Brain microvascular endothelial cell (primary cell): Measurements from ENCODE around the gene IL1A.

Experiments used
- DNase-seq: peaks from one replicate; pipeline ENCODE4 v3.0.0-alpha.2; 2020
- H3K27ac ChIP-seq: fragments of 250-450 bp; sonication (Bioruptor Pico); 2 replicates; pipeline ENCODE4 v1.5.1; 2020; ENCODE audit warnings: mild to moderate bottlenecking, moderate library complexity
- H3K27me3 ChIP-seq: fragments of 250-450 bp; sonication (Bioruptor Pico); replicated peaks from 2 replicates; pipeline ENCODE4 v1.5.1; 2020; ENCODE audit warnings: mild to moderate bottlenecking
- H3K36me3 ChIP-seq: fragments of 250-450 bp; sonication (Bioruptor Pico); replicated peaks from 2 replicates; pipeline ENCODE4 v1.5.1; 2020; ENCODE audit warnings: mild to moderate bottlenecking
- H3K4me3 ChIP-seq: 2 replicates; pipeline ENCODE4 v1.5.1; 2011; ENCODE audit warnings: low read depth, mild to moderate bottlenecking, control low read depth, low read length, moderate library complexity
- CTCF ChIP-seq: IDR thresholded peaks from 2 replicates; pipeline ENCODE4 v1.5.1; 2011; ENCODE audit warnings: low read depth, mild to moderate bottlenecking, moderate library complexity, low read length, control low read depth, inconsistent platforms; ENCODE audit errors: missing control alignments
- in situ Hi-C: cut with HindIII; loops from 2 replicates; pipeline ENCODE4 v1.10.0; 2017; ENCODE audit warnings: low sequenced_read_pairs, low pct_ligation_motif_present

The IL1A gene

GRCh38 chr2:112827604-112828185, 43.4 kb upstream of the IL1A start:
- no peak for DNase-seq
- in situ Hi-C loops = no loop called here
- H3K27me3 ChIP-seq = no peaks in the 10 kb centered on the region

GRCh38 chr2:112827009-112827408, 42.7 kb upstream of the IL1A start:
- Histone ChIP-seq H3K27me3 (no peaks in the 10 kb centered on the region), H3K36me3 (peaks cover 19% of the 10 kb centered on the region), H3K4me3 (no peak overlapping the region), H3K27ac (no peak overlapping the region)
- in situ Hi-C loops = no loop called here
- no peak for TF ChIP-seq CTCF
- DNase-seq = no peak

More at GRCh38 chr2:112827604-112828185, 43.4 kb upstream of the IL1A start:
- Histone ChIP-seq H3K4me3 (no peak overlapping the region), H3K36me3 (peaks cover 24% of the 10 kb centered on the region), H3K27ac (no peak overlapping the region)
- no peak for TF ChIP-seq CTCF

- no peak for TF ChIP-seq CTCF
- no peak overlapping the region for H3K4me3 ChIP-seq
- H3K27ac ChIP-seq = no peak overlapping the region
- DNase-seq = no peak
- no peaks in the 10 kb centered on the region for H3K27me3 ChIP-seq
- peaks cover 8% of the 10 kb centered on the region for H3K36me3 ChIP-seq
- in situ Hi-C loops = no loop called here
These were observed 41.4 kb upstream of the IL1A start for GRCh38 chr2:112825706-112826105.

- no peaks in the 10 kb centered on the region for H3K36me3 ChIP-seq
- no peak for DNase-seq
- H3K27me3 ChIP-seq = no peaks in the 10 kb centered on the region
- in situ Hi-C loops = no loop called here
- TF ChIP-seq CTCF = no peak
- peak overlapping the region; percentile 8 for H3K27ac ChIP-seq
- H3K4me3 ChIP-seq = no peak overlapping the region
These were observed 40.4 kb upstream of the IL1A start for GRCh38 chr2:112824694-112825085.

GRCh38 chr2:112821682-112822081, 37.4 kb upstream of the IL1A start:
- DNase-seq = no peak
- Histone ChIP-seq H3K36me3 (no peaks in the 10 kb centered on the region), H3K4me3 (no peak overlapping the region), H3K27ac (no peak overlapping the region), H3K27me3 (no peaks in the 10 kb centered on the region)
- no peak for TF ChIP-seq CTCF
- in situ Hi-C loops = no loop called here

GRCh38 chr2:112821142-112821541, 36.8 kb upstream of the IL1A start:
- Histone ChIP-seq H3K36me3 (no peaks in the 10 kb centered on the region), H3K27ac (no peak overlapping the region), H3K27me3 (no peaks in the 10 kb centered on the region), H3K4me3 (no peak overlapping the region)
- in situ Hi-C loops = no loop called here
- no peak for DNase-seq
- no peak for TF ChIP-seq CTCF
